Suprapubic skin (tissue), 4 donors: ENCODE data around the gene SRSF2. TPM values are rescaled to one million over a fixed set of nuclear protein-coding genes. Genes with fewer than 3 reads are reported as not detected.

Source experiments
- DNase-seq, 2 donors: peaks; one replicate each; pipeline ENCODE4 v3.0.0-alpha.2; 2019; ENCODE audit warnings: low spot score in 2 of 2
- H3K27ac ChIP-seq: fragments of 200-600 bp; sonication (generic); one replicate; pipeline ENCODE4 v1.5.1; 2019
- H3K27me3 ChIP-seq: fragments of 200-600 bp; sonication (generic); one replicate; pipeline ENCODE4 v1.5.1; 2019
- H3K36me3 ChIP-seq: fragments of 200-600 bp; sonication (generic); one replicate; pipeline ENCODE4 v1.5.1; 2019
- H3K4me1 ChIP-seq: fragments of 200-600 bp; sonication (generic); one replicate; pipeline ENCODE4 v1.5.1; 2019
- H3K4me3 ChIP-seq: fragments of 200-600 bp; sonication (generic); one replicate; pipeline ENCODE4 v1.5.1; 2019; ENCODE audit warnings: mild to moderate bottlenecking
- H3K9me3 ChIP-seq: fragments of 200-600 bp; sonication (generic); one replicate; pipeline ENCODE4 v1.5.1; 2019
- EP300 ChIP-seq: sonication (generic); formaldehyde crosslinking; IDR thresholded peaks from one replicate; pipeline ENCODE4 v1.6.1; 2017; ENCODE audit warnings: antibody characterized with exemption
- POLR2A ChIP-seq, 2 donors: fragments of 450-650 bp; IDR thresholded peaks; one replicate each; pipeline ENCODE4 v1.6.1; 2017; ENCODE audit warnings: antibody characterized with exemption in 2 of 2, mild to moderate bottlenecking in 2 of 2, moderate library complexity in 2 of 2
- POLR2AphosphoS5 ChIP-seq, 3 donors: sonication (generic); formaldehyde crosslinking; IDR thresholded peaks; one replicate each; pipeline ENCODE4 v1.6.1; 2017; ENCODE audit warnings: antibody characterized with exemption in 3 of 3
- WGBS: methylation state at CpG from one replicate; pipeline ENCODE4 v1.1.5; 2018; 5-methylcytosine and 5-hydroxymethylcytosine counted together
- total RNA-seq, 4 donors: library from RNA; depleted of rRNA; stranded (reverse); fragments of >200 nt; gene quantifications; one replicate each; pipeline ENCODE4 v1.1.0, GENCODE V29; 2016
- TF ChIP-seq, protein P1 (sequence below), 2 donors: fragments of 200-600 bp in 1 of 2; fragments of 450-650 bp in 1 of 2; sonication (generic) in 1 of 2; IDR thresholded peaks; one replicate each; pipeline ENCODE4 v1.5.1; 2016 to 2019; ENCODE audit warnings: antibody characterized with exemption in 2 of 2, mild to moderate bottlenecking in 1 of 2, moderate library complexity in 1 of 2

Gene SRSF2
- total RNA-seq, 4 donors from 2014 or later: 170 to 253 (median 186) TPM

DNA sequence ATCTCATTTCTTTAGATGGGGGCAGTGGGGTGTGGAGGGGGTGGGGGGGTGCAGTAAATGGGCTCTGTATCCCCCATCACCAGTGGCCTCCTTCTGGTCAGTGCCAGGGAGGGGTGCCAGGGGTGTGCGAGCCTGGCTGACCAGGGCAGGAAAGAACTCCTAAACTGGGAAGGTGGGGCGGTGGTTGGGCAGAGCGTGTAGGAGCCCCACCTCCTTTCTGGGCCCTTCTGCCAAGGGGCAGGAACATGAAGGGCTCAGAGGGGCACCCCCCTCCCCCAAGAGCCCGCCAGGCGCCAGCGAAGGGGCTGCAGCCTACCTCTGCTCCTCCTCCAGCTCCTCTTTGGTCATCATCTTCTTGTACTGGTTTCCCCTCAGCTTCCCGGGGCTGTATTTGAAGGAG is 52.4 kb downstream of the SRSF2 start:
- peaks cover 63% of the 10 kb centered on the region for H3K4me1 ChIP-seq
- H3K9me3 ChIP-seq: no peaks in the 10 kb centered on the region
- TF ChIP-seq POLR2AphosphoS5 (IDR thresholded peaks at IDR 0.05) (no peak), POLR2A (IDR thresholded peaks at IDR 0.05) (no peak), EP300 (no peak)
- TF ChIP-seq, protein P1, sequence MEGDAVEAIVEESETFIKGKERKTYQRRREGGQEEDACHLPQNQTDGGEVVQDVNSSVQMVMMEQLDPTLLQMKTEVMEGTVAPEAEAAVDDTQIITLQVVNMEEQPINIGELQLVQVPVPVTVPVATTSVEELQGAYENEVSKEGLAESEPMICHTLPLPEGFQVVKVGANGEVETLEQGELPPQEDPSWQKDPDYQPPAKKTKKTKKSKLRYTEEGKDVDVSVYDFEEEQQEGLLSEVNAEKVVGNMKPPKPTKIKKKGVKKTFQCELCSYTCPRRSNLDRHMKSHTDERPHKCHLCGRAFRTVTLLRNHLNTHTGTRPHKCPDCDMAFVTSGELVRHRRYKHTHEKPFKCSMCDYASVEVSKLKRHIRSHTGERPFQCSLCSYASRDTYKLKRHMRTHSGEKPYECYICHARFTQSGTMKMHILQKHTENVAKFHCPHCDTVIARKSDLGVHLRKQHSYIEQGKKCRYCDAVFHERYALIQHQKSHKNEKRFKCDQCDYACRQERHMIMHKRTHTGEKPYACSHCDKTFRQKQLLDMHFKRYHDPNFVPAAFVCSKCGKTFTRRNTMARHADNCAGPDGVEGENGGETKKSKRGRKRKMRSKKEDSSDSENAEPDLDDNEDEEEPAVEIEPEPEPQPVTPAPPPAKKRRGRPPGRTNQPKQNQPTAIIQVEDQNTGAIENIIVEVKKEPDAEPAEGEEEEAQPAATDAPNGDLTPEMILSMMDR (IDR thresholded peaks at IDR 0.05): no peak
- DNase-seq: no peak
- no peaks in the 10 kb centered on the region for H3K27me3 ChIP-seq
- peaks cover 18% of the 10 kb centered on the region for H3K36me3 ChIP-seq
- WGBS: 84% methylated on average over 6 of the region's 7 CpGs
- no peak overlapping the region for H3K4me3 ChIP-seq
- H3K27ac ChIP-seq: no peak overlapping the region

Other genes starting within 250 kb of the SRSF2 start
- 10 to 100 TPM; 45.9 to 82.6 (median 52.6) TPM for gene RHBDF2, start 235.9 kb downstream of the SRSF2 start, total RNA-seq
- gene CYGB, start 199.6 kb downstream of the SRSF2 start, total RNA-seq: 10 to 100 TPM in 2 of 4 donors, 1 to 10 TPM in 2; 2.8 to 18.2 (median 10.4) TPM
- 1 to 10 TPM in 3 of 4 donors, not detected in 1; 1.3 to 2.8 (median 2.2) TPM for gene PRCD, start 197.3 kb downstream of the SRSF2 start, total RNA-seq
- 10 to 100 TPM; 71.1 to 94.3 (median 80.3) TPM for gene ST6GALNAC2, start 151.5 kb downstream of the SRSF2 start, total RNA-seq
- 1 to 10 TPM in 3 of 4 donors, under 1 TPM in 1; 0.38 to 3.7 (median 1.3) TPM for gene ST6GALNAC1, start 93.6 kb downstream of the SRSF2 start, total RNA-seq
- gene MXRA7, start 26.4 kb downstream of the SRSF2 start, total RNA-seq: 10 to 100 TPM; 44.5 to 67.8 (median 56.9) TPM
- gene JMJD6, start 10.7 kb downstream of the SRSF2 start, total RNA-seq: 10 to 100 TPM; 13.8 to 22.1 (median 17.7) TPM
- gene METTL23, start 10.5 kb downstream of the SRSF2 start, total RNA-seq: 10 to 100 TPM; 20.6 to 29.9 (median 23.0) TPM
- gene MFSD11, start 788 bp upstream of the SRSF2 start, total RNA-seq: 10 to 100 TPM; 31.5 to 78.8 (median 37.2) TPM
- under 1 TPM in 3 of 4 donors, not detected in 1; 0.26 to 0.72 (median 0.30) TPM for gene MGAT5B, start 131.1 kb upstream of the SRSF2 start, total RNA-seq